HEK293T (cell line): Measurements from ENCODE around the gene CNN3.

Experiments
- BHLHE40 ChIP-seq: fragments of 450-650 bp; IDR thresholded peaks from 2 replicates; pipeline ENCODE4 v1.6.1; 2016; ENCODE audit warnings: mild to moderate bottlenecking, moderate library complexity, borderline replicate concordance
- CTBP1 ChIP-seq: fragments of 450-650 bp; IDR thresholded peaks from 2 replicates; pipeline ENCODE4 v1.6.1; 2016; ENCODE audit warnings: borderline replicate concordance
- ELF4 ChIP-seq: fragments of 450-650 bp; IDR thresholded peaks from 2 replicates; pipeline ENCODE4 v1.6.1; 2017; ENCODE audit warnings: antibody characterized with exemption
- FOXK2 ChIP-seq: fragments of 450-650 bp; IDR thresholded peaks from 2 replicates; pipeline ENCODE4 v1.6.1; 2016; ENCODE audit warnings: mild to moderate bottlenecking
- FOXM1 ChIP-seq: fragments of 450-650 bp; IDR thresholded peaks from 2 replicates; pipeline ENCODE4 v1.6.1; 2017; ENCODE audit warnings: mild to moderate bottlenecking, borderline replicate concordance
- HDGF ChIP-seq: fragments of 450-650 bp; IDR thresholded peaks from 2 replicates; pipeline ENCODE4 v1.6.1; 2017; ENCODE audit warnings: antibody characterized with exemption, borderline replicate concordance
- L3MBTL2 ChIP-seq: fragments of 450-650 bp; conservative IDR thresholded peaks from 2 replicates; pipeline ENCODE4 v1.6.1; 2016; ENCODE audit warnings: mild to moderate bottlenecking
- LEF1 ChIP-seq: fragments of 450-650 bp; IDR thresholded peaks from 2 replicates; pipeline ENCODE4 v1.6.1; 2017; ENCODE audit warnings: mild to moderate bottlenecking, borderline replicate concordance
- NFRKB ChIP-seq: fragments of 450-650 bp; IDR thresholded peaks from 2 replicates; pipeline ENCODE4 v1.6.1; 2016; ENCODE audit warnings: mild to moderate bottlenecking, moderate library complexity
- PKNOX1 ChIP-seq: fragments of 450-650 bp; IDR thresholded peaks from 2 replicates; pipeline ENCODE4 v1.6.1; 2016
- SP1 ChIP-seq: fragments of 450-650 bp; IDR thresholded peaks from 2 replicates; pipeline ENCODE4 v1.6.1; 2017
- SUZ12 ChIP-seq: fragments of 450-650 bp; IDR thresholded peaks from 2 replicates; pipeline ENCODE4 v1.6.1; 2016; ENCODE audit warnings: mild to moderate bottlenecking
- TARDBP ChIP-seq: fragments of 450-650 bp; IDR thresholded peaks from 2 replicates; pipeline ENCODE4 v1.6.1; 2016
- ZNF384 ChIP-seq: fragments of 450-650 bp; IDR thresholded peaks from 2 replicates; pipeline ENCODE4 v1.6.1; 2016

- TF ChIP-seq SUZ12 (no peak), ELF4 (no peak), BHLHE40 (no peak), SP1 (no peak), CTBP1 (no peak), HDGF (no peak), PKNOX1 (no peak), FOXM1 (no peak), ZNF384 (no peak), LEF1 (no peak), TARDBP (no peak), L3MBTL2 (no peak), FOXK2 (no peak), NFRKB (no peak)
Measured at GRCh38 chr1:94851571-94851970, 75.3 kb downstream of the CNN3 start.
